ENCODE data around the gene PARD3B.

The PARD3B gene

GRCh38 chr2:204744506-204744905 is 199.2 kb downstream of the PARD3B start:
- TF ChIP-seq, protein P1, sequence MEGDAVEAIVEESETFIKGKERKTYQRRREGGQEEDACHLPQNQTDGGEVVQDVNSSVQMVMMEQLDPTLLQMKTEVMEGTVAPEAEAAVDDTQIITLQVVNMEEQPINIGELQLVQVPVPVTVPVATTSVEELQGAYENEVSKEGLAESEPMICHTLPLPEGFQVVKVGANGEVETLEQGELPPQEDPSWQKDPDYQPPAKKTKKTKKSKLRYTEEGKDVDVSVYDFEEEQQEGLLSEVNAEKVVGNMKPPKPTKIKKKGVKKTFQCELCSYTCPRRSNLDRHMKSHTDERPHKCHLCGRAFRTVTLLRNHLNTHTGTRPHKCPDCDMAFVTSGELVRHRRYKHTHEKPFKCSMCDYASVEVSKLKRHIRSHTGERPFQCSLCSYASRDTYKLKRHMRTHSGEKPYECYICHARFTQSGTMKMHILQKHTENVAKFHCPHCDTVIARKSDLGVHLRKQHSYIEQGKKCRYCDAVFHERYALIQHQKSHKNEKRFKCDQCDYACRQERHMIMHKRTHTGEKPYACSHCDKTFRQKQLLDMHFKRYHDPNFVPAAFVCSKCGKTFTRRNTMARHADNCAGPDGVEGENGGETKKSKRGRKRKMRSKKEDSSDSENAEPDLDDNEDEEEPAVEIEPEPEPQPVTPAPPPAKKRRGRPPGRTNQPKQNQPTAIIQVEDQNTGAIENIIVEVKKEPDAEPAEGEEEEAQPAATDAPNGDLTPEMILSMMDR (IDR thresholded peaks at IDR 0.05; ENCODE audit: extremely low read depth, missing control alignments), result no peak
- no peak for DNase-seq (ENCODE audit: low spot score)

- DNase-seq (ENCODE audit: low spot score), result no peak
- TF ChIP-seq, protein P1 (IDR thresholded peaks at IDR 0.05; ENCODE audit: extremely low read depth, missing control alignments), result no peak
Observed at GRCh38 chr2:204748286-204748685, 203.0 kb downstream of the PARD3B start.

- TF ChIP-seq, protein P1 (IDR thresholded peaks at IDR 0.05; ENCODE audit: extremely low read depth, missing control alignments), result no peak
- no peak for DNase-seq (ENCODE audit: low spot score)
Observed at GRCh38 chr2:204749319-204749718, 204.0 kb downstream of the PARD3B start.

GRCh38 chr2:204750389-204750788 is 205.1 kb downstream of the PARD3B start:
- DNase-seq (ENCODE audit: low spot score), result no peak
- TF ChIP-seq, protein P1 (IDR thresholded peaks at IDR 0.05; ENCODE audit: extremely low read depth, missing control alignments), result no peak

- TF ChIP-seq, protein P1 (IDR thresholded peaks at IDR 0.05; ENCODE audit: extremely low read depth, missing control alignments), result no peak
- DNase-seq (ENCODE audit: low spot score), result no peak
Observed at GRCh38 chr2:204751472-204751871, 206.2 kb downstream of the PARD3B start.

- no peak for DNase-seq (ENCODE audit: low spot score)
- TF ChIP-seq, protein P1 (IDR thresholded peaks at IDR 0.05; ENCODE audit: extremely low read depth, missing control alignments), result no peak
Observed at GRCh38 chr2:204753841-204754240, 208.6 kb downstream of the PARD3B start.

DNA sequence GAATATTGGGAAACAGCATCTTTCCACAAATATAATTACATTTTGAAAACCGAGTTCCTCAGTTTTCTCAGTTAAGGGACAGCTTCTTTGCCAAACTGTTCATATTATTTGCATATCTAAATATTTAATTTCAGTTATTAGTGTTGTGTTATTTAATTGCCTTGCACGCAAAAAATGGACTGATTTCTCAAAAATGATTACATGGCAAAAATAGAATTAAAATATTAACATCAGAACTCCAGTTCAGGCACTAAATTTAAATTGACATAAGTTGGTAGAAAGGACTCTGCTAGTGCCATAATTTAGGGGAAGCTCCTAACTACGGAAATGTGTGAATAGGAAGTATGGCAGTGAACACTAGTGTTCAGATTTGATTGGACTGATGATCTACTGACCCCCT is 209.6 kb downstream of the PARD3B start:
- no peak for DNase-seq (ENCODE audit: low spot score)
- TF ChIP-seq, protein P1 (IDR thresholded peaks at IDR 0.05; ENCODE audit: extremely low read depth, missing control alignments), result no peak
